Testis (tissue), 2 donors: Measurements from ENCODE around the gene AKIRIN2.

Experiments
- CTCF ChIP-seq, 3 experiments: fragments of 450-650 bp in 2 of 3; fragments of 200-600 bp in 1 of 3; sonication (generic) in 1 of 3; IDR thresholded peaks; one replicate each; pipeline ENCODE4 v1.5.1; 2016 to 2019; ENCODE audit warnings: antibody characterized with exemption in 3 of 3, mild to moderate bottlenecking in 2 of 3, moderate library complexity in 1 of 3
- POLR2A ChIP-seq: fragments of 450-650 bp; IDR thresholded peaks from one replicate; pipeline ENCODE4 v1.6.1; 2017; ENCODE audit warnings: antibody characterized with exemption, mild to moderate bottlenecking, moderate library complexity

GRCh38 chr6:87667032-87667431 lies 35.0 kb downstream of the AKIRIN2 start:
- TF ChIP-seq CTCF (IDR thresholded peaks at IDR 0.05) = no peak
- TF ChIP-seq POLR2A = no peak
